Prostate gland (tissue), 2 donors: ENCODE data around the gene ST14.

Experiments
- CTCF ChIP-seq, 4 experiments: fragments of 200-600 bp in 2 of 4; fragments of 450-650 bp in 2 of 4; sonication (generic) in 2 of 4; IDR thresholded peaks; 1 replicate in 3 of 4; 2 replicates in 1 of 4; pipeline ENCODE4 v1.5.1; 2016 to 2019; ENCODE audit warnings: antibody characterized with exemption in 4 of 4, mild to moderate bottlenecking in 2 of 4, moderate library complexity in 2 of 4
- POLR2A ChIP-seq: fragments of 450-650 bp; IDR thresholded peaks from one replicate; pipeline ENCODE4 v1.6.1; 2016; ENCODE audit warnings: antibody characterized with exemption, mild to moderate bottlenecking
- POLR2AphosphoS5 ChIP-seq: sonication (generic); formaldehyde crosslinking; IDR thresholded peaks from one replicate; pipeline ENCODE4 v1.6.1; 2017; ENCODE audit warnings: antibody characterized with exemption

GRCh38 chr11:130157840-130158239 is 1.7 kb upstream of the ST14 start:
- TF ChIP-seq CTCF (IDR thresholded peaks at IDR 0.05) (no peak), POLR2A (no peak), POLR2AphosphoS5 (no peak)
